ENCODE measurements around the gene PHF13.
A peak's percentile ranks its signal among the peaks of the same experiment; 100 is the strongest.

PHF13 gene

GRCh38 chr1:6601923-6602668, 11.4 kb upstream of the PHF13 start:
- DNase-seq (ENCODE audit: low read depth in 2 of 2): peak in 1 of 2 donors; percentile 21

DNA sequence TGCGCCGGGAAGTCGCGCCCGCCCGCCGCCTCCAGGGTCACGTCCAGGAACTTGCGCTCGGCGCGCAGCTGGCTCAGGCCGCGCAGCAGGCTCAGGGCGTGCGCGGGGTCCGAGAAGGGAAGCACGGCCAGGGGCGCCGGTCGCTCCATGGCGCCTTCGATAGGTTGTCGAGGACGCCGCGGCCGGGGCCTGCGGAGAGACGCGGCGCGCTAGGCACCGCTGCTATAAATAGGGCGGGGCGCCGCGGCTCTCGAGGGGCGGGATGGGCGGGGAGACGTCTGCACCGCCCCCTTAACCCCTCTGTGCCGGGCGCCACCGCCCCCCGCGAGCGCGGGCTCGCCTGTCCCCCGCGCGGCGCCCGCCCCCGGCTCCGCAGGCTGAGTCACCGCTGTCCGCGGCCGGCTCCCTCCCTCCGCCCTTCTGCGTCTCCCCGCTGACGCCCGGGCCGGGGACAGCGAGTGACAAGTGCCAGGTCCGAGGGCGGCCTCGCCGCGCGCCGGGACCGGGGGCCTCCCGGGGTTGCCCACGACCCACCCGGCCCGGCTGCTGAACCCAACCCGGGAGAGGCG, 10.8 kb upstream of the PHF13 start, which contains the start of gene KLHL21:
Gene KLHL21 (minus strand): TSS at position 201 of the 569 bp plus-strand sequence. CDS start 52 bp downstream, at position 149.
- DNase-seq (ENCODE audit: low read depth in 2 of 2): peak; percentile 77 to 90

DNA sequence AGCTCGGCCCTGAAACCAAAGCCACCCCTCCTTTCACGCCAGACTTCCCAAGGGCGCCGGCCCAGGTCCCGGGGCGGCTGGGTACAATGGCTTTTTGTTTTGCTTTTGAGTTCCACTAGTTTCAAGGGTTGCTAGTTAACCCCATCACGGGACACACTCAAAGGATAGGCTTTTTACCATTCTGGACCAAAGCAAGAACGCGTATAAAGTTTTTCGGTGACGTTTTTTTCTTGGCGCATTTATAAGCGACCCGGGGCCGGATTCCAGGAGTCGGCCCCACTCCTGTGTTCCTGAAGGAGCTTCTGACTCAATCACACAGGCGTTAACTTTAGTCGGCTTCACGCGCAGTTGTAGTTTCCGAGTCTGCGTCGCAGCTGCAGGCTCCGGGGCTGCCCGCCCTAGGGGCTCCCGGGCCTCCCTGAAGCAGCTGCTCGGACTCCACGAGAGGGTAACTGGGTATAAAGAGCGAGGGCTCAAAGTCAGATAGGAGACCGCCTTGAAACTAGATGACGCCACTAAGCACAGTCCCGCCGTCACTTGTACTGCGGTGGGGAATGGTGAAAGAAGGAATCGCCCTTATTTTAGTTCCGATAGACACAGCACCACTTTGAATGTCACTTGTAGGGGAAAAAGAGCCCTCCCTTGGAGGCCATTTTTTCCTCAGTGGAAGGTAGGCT, 10.2 kb upstream of the PHF13 start:
- peak; percentile 27 to 42 for DNase-seq (ENCODE audit: low read depth in 2 of 2)

DNA sequence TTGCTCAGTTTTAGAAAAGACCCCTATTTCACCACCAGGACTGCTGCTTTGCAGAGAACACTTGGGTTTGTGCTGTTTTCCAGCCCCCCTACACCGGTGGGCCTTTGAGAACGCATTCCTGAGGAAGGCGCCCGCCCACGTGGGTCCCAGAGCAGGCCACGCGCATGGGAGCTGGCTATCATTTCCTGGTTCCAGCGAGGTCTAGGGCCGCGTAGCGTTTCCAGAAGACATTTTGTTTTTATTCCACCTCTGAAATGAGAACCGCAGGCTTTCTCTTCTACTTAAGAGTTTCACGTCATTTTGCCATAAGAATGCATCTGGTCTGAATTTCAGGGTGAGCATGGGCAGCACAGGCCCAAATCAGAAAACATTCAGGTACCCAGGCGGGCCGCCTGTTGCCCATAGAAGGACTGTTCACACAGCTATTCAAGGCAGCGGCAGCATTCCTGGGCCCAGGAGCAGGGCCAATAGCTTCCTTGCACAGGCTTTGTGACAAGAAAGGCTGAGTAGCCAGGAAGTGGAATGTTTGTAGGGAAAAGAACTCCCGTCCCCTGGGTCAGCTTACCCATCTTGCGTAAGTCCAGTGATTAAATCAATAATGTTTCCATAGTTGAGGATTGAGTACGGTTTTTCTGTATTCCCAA, 9.5 kb upstream of the PHF13 start:
- no peak for DNase-seq (ENCODE audit: low read depth in 2 of 2)

DNA sequence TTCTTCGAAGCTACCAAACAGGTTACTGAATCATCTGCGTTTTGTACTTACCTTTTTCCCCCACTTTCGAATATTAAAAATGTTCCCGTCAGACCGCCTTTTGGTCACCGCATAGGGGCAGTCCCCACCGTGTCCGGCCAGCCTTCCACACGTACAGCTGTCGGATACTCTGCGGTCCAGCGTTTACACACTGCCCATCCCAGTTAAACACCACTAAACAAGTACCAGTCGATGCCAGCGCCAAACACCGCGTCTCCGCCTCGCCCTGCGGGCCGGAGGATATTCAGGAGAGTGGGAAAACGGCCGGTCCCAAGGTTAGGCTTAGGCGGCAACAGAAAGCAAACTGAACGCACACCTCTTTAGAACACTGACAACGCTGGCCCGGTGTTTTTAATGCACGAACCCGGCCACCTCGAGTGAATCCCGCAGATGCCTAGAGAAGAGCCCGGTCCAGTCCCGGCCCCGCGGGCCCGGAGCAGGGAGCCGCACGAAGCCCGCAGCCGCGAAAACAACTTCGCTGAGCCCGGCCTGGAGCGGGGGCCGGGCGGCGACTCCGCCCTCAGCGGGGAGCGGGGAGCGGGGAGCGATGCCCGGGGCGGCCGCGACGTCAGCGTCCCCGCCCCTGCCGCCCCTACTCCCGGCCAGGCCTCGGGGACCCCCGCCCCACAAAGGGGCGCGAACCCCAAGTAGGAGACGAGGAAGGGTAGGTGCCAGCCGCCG, 730 bp upstream of the PHF13 start:
- no peak for DNase-seq (ENCODE audit: low read depth in 2 of 2)

- peak in 1 of 2 donors; percentile 69 for DNase-seq (ENCODE audit: low read depth in 2 of 2)
Measured at GRCh38 chr1:6614019-6614928, 743 bp downstream of the PHF13 start.

- DNase-seq (ENCODE audit: low read depth in 2 of 2): peak in 1 of 2 donors; percentile 23
Measured at GRCh38 chr1:6614929-6615785, 1.6 kb downstream of the PHF13 start.

DNA sequence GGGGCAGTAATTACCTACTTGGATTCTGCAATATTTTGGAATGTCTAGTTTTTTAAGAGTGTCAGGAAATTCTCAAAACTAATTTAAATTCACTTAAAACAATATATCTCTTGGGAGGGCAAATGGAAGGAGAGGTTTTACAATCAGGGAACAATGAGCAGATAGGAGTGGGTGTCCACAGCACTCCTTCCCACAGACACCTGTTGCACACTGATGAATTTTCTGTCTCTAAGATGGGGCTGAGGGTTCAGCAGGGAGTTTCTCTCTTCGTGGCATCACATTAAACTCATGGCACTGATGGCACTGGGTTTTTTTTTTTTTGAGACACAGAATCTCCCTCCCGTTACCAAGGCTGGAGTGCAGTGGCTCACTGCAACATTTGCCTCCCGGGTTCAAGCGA, 5.5 kb downstream of the PHF13 start:
- DNase-seq (ENCODE audit: low read depth in 2 of 2): no peak

GRCh38 chr1:6621429-6622391, 8.2 kb downstream of the PHF13 start:
- no peak for DNase-seq (ENCODE audit: low read depth in 2 of 2)

DNA sequence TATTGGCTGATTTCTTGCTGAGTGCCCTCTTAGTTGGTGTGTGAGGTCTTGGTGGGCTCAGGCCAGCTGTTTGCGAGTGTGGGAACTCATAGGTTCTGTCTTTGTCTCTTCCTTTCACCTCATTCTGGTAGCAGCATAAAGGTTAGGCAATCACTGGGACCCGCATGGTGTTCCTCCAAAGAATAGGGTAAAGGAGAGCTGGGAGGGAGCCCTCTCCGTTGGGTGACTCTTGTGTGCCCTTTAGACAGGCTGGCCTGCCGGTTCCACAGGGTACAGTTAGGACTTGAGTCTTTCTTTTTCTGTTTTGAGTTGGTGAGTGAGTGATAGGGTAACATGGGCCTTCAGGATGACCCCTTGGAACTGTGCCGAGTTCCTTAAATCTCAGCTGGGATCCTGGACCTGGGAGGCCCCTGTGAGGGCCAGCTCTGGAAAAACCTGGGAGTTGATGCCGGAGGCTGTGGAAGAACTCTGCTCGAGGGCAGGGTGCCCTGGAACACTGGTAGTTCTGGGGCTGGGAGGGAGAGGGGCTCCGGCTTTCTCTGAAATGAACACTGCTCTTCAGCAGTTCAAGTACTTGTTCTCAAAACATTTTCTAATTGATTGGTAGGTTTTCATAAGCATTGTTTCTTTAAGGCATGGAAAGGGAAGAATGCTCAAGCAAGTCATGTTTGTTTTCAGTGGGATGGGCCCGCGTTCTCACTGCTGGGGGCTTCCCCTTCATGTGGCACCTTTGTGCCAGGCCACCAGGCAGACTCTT, 9.0 kb downstream of the PHF13 start:
- DNase-seq (ENCODE audit: low read depth in 2 of 2): no peak

- no peak for DNase-seq (ENCODE audit: low read depth in 2 of 2)
Measured at GRCh38 chr1:6623269-6623965, 9.9 kb downstream of the PHF13 start.

- peak; percentile 72 to 83 for DNase-seq (ENCODE audit: low read depth in 2 of 2)
Measured at GRCh38 chr1:6624710-6625583, 11.4 kb downstream of the PHF13 start, which contains the start of gene THAP3. Gene THAP3, plus strand, starts transcription at chr1:6624868. Its CDS starts 351 bp downstream, at chr1:6625219.

GRCh38 chr1:6625584-6626149, 12.1 kb downstream of the PHF13 start:
- DNase-seq (ENCODE audit: low read depth in 2 of 2): no peak

- DNase-seq (ENCODE audit: low read depth in 2 of 2): no peak
Measured at GRCh38 chr1:6627031-6627430, 13.5 kb downstream of the PHF13 start.

- DNase-seq (ENCODE audit: low read depth in 2 of 2): no peak
Measured at GRCh38 chr1:6627841-6628545, 14.5 kb downstream of the PHF13 start.
